Thoracic aorta (tissue), 2 donors: ENCODE data around the gene MGA. TPM values are rescaled to one million over a fixed set of nuclear protein-coding genes. Genes with fewer than 3 reads are reported as not detected.

ENCODE experiments used
- ATAC-seq: fragments of 150-250 bp; one replicate; pipeline ENCODE4 v1.8.0; 2017; ENCODE audit warnings: low read depth; ENCODE audit not compliant: insufficient number of reproducible peaks, low FRiP score
- DNase-seq: peaks from one replicate; pipeline ENCODE4 v3.0.0-alpha.2; 2020; ENCODE audit warnings: low spot score
- H3K27ac ChIP-seq, 2 donors: fragments of 200-600 bp; sonication (generic); 1 replicate in 1 of 2; 2 replicates in 1 of 2; pipeline ENCODE4 v1.5.1; 2016; ENCODE audit warnings: mild to moderate bottlenecking in 2 of 2, moderate library complexity in 2 of 2
- H3K27me3 ChIP-seq: fragments of 200-600 bp; sonication (generic); replicated peaks from 2 replicates; pipeline ENCODE4 v1.6.0; 2016; ENCODE audit warnings: mild to moderate bottlenecking; ENCODE audit not compliant: insufficient read depth
- H3K36me3 ChIP-seq: fragments of 200-600 bp; sonication (generic); one replicate; pipeline ENCODE4 v1.5.1; 2016
- H3K4me1 ChIP-seq, 2 donors: fragments of 200-600 bp; sonication (generic); 1 replicate in 1 of 2; 2 replicates in 1 of 2; pipeline versions ENCODE4 v1.5.1 to v1.6.0; 2016; ENCODE audit warnings: low read depth in 2 of 2, mild to moderate bottlenecking in 1 of 2; ENCODE audit not compliant: control insufficient read depth in 1 of 2
- H3K4me3 ChIP-seq: fragments of 200-600 bp; sonication (generic); 2 replicates; pipeline ENCODE4 v1.5.1; 2016; ENCODE audit warnings: mild to moderate bottlenecking
- H3K9me3 ChIP-seq: fragments of 200-600 bp; sonication (generic); 2 replicates; pipeline ENCODE4 v1.5.1; 2016
- CTCF ChIP-seq: fragments of 200-600 bp; sonication (generic); IDR thresholded peaks from one replicate; pipeline ENCODE4 v1.5.1; 2019; ENCODE audit warnings: antibody characterized with exemption
- total RNA-seq, 2 donors: library from RNA; depleted of rRNA; stranded (reverse); fragments of >200 nt; gene quantifications; one replicate each; pipeline versions ENCODE4 v1.1.0 to v1.2.3, GENCODE V29; 2016

The MGA gene
- total RNA-seq, 2 donors from 2014 or later: 32.5 to 57.2 TPM

- no peak overlapping the region for H3K4me3 ChIP-seq
- no peaks in the 10 kb centered on the region for H3K27me3 ChIP-seq
- no peak for ATAC-seq
- no peaks in the 10 kb centered on the region for H3K4me1 ChIP-seq
- H3K27ac ChIP-seq: no peak overlapping the region
- TF ChIP-seq CTCF: no peak
- H3K9me3 ChIP-seq: no peaks in the 10 kb centered on the region
- no peaks in the 10 kb centered on the region for H3K36me3 ChIP-seq
- no peak for DNase-seq
Measured at GRCh38 chr15:41633609-41634008, 26.6 kb upstream of the MGA start.

- TF ChIP-seq CTCF: no peak
Measured at GRCh38 chr15:41634072-41634626, 26.1 kb upstream of the MGA start.

GRCh38 chr15:41637086-41637485 is 23.1 kb upstream of the MGA start:
- no peaks in the 10 kb centered on the region for H3K9me3 ChIP-seq
- H3K27ac ChIP-seq: no peak overlapping the region
- ATAC-seq: no peak
- H3K27me3 ChIP-seq: no peaks in the 10 kb centered on the region
- no peaks in the 10 kb centered on the region for H3K36me3 ChIP-seq
- TF ChIP-seq CTCF: no peak
- no peaks in the 10 kb centered on the region for H3K4me1 ChIP-seq
- no peak for DNase-seq
- no peak overlapping the region for H3K4me3 ChIP-seq

More at GRCh38 chr15:41634072-41634626, 26.1 kb upstream of the MGA start:
- no peak for ATAC-seq
- Histone ChIP-seq H3K36me3 (no peaks in the 10 kb centered on the region), H3K27me3 (no peaks in the 10 kb centered on the region), H3K27ac (no peak overlapping the region), H3K4me1 (no peaks in the 10 kb centered on the region), H3K9me3 (no peaks in the 10 kb centered on the region), H3K4me3 (no peak overlapping the region)
- no peak for DNase-seq

GRCh38 chr15:41640985-41641384 is 19.2 kb upstream of the MGA start:
- ATAC-seq: no peak
- no peaks in the 10 kb centered on the region for H3K9me3 ChIP-seq
- no peaks in the 10 kb centered on the region for H3K27me3 ChIP-seq
- no peak overlapping the region for H3K27ac ChIP-seq
- H3K36me3 ChIP-seq: no peaks in the 10 kb centered on the region
- no peak for DNase-seq
- no peaks in the 10 kb centered on the region for H3K4me1 ChIP-seq
- no peak for TF ChIP-seq CTCF
- no peak overlapping the region for H3K4me3 ChIP-seq

- Histone ChIP-seq H3K4me3 (no peak overlapping the region), H3K9me3 (no peaks in the 10 kb centered on the region), H3K27me3 (no peaks in the 10 kb centered on the region), H3K36me3 (no peaks in the 10 kb centered on the region), H3K27ac (no peak overlapping the region), H3K4me1 (no peaks in the 10 kb centered on the region)
- no peak for TF ChIP-seq CTCF
- DNase-seq (no peak), ATAC-seq (no peak)
Measured at GRCh38 chr15:41647262-41647661, 12.9 kb upstream of the MGA start.
